Daoy (cell line): ENCODE measurements around the gene NADK. TPM values are rescaled to one million over a fixed set of nuclear protein-coding genes. Genes with fewer than 3 reads are reported as not detected.
"Not testable (repeated sequence)": the region's sequence is repeated elsewhere in the genome, so short reads cannot be mapped to it uniquely, and the experiment has no call there.

ENCODE experiments used
- DNase-seq: peaks from one replicate; pipeline ENCODE4 v3.0.0-alpha.2; 2015; ENCODE audit warnings: low read depth
- total RNA-seq: library from RNA; depleted of rRNA; stranded (reverse); fragments of >200 nt; shearing (Covaris generic); gene quantifications from 2 replicates; pipeline ENCODE4 v1.2.3, GENCODE V29; 2014; rRNA removed

The NADK gene
- total RNA-seq, 1 experiment from 2014 or later = 39.5 TPM

GRCh38 chr1:1704284-1704957 lies 73.8 kb downstream of the NADK start:
- not testable (repeated sequence) for DNase-seq

GRCh38 chr1:1703796-1704195 lies 74.5 kb downstream of the NADK start:
- no peak for DNase-seq

GRCh38 chr1:1702506-1702905 lies 75.8 kb downstream of the NADK start:
- not testable (repeated sequence) for DNase-seq

Other genes starting within 250 kb of the NADK start
- gene TMEM240, start 237.8 kb downstream of the NADK start, total RNA-seq = 0.11 TPM in 1 of 2 replicates, not detected in the other
- 67.3 and 71.3 TPM in 2 replicates for gene SSU72, start 203.6 kb downstream of the NADK start, total RNA-seq
- gene FNDC10, start 178.3 kb downstream of the NADK start, total RNA-seq = 1.8 TPM in 1 of 2 replicates, not detected in the other
- gene MIB2, start 163.0 kb downstream of the NADK start, total RNA-seq = 31.3 and 38.3 TPM in 2 replicates
- gene MMP23B, start 146.3 kb downstream of the NADK start, total RNA-seq = 0.17 TPM in 1 of 2 replicates, not detected in the other
- 9.9 and 17.0 TPM in 2 replicates for gene CDK11B, start 119.5 kb downstream of the NADK start, total RNA-seq
- gene SLC35E2B, start 85.7 kb downstream of the NADK start, total RNA-seq = 8.5 and 12.2 TPM in 2 replicates
- 10.0 and 13.5 TPM in 2 replicates for gene CDK11A, start 54.1 kb downstream of the NADK start, total RNA-seq
- 49.3 and 50.1 TPM in 2 replicates for gene GNB1, start 112.6 kb upstream of the NADK start, total RNA-seq
- 0.23 TPM in 1 of 2 replicates, not detected in the other for gene CALML6, start 136.8 kb upstream of the NADK start, total RNA-seq
- gene TMEM52, start 140.8 kb upstream of the NADK start, total RNA-seq = 0.23 and 0.33 TPM in 2 replicates
- gene CFAP74, start 225.3 kb upstream of the NADK start, total RNA-seq = not detected in 2 replicates
- not detected in 2 replicates for gene GABRD, start 240.9 kb upstream of the NADK start, total RNA-seq